IMR-90 (cell line): Measurements from ENCODE around the gene STRIP2.

Experiments used
- POLR2A ChIP-seq: IDR thresholded peaks from 2 replicates; pipeline ENCODE4 v1.6.1; 2012; ENCODE audit warnings: mild to moderate bottlenecking, low read depth, low read length
- RAD21 ChIP-seq: IDR thresholded peaks from 2 replicates; pipeline ENCODE4 v1.6.1; 2012; ENCODE audit warnings: low read length, improper control_type of control experiment
- RCOR1 ChIP-seq: IDR thresholded peaks from 2 replicates; pipeline ENCODE4 v1.6.1; 2012; ENCODE audit warnings: mild to moderate bottlenecking, low read length, improper control_type of control experiment; ENCODE audit not compliant: insufficient replicate concordance
- TF ChIP-seq, protein P1 (sequence below): conservative IDR thresholded peaks from 2 replicates; pipeline ENCODE4 v1.5.1; 2012; ENCODE audit warnings: mild to moderate bottlenecking, low read depth, low read length, improper control_type of control experiment
- TF ChIP-seq, protein P2 (sequence below): fragments of 150-350 bp; IDR thresholded peaks from 2 replicates; pipeline ENCODE4 v1.6.1; 2017; ENCODE audit warnings: mild to moderate bottlenecking, antibody characterized with exemption, low read length, low read depth

DNA sequence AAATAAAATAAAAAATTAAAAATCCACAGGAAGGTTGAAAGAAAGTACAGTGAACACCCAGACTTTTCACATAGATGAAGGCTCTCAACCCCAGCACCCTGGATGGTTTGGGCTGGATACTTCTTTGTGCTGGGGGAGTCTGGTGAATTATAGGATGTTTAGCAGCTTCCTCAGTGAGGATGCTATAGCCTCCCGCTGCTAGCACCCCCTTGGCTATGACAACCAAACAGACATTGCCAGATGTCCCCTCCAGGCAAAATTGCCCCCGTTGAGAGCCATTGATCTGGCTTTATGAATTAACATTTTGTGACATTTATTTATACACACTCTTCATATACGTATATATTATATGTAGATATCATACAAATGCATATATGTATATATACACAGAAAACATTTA lies 89.7 kb downstream of the STRIP2 start:
- TF ChIP-seq RCOR1 (no peak), POLR2A (no peak), RAD21 (no peak)
- TF ChIP-seq, protein P1, sequence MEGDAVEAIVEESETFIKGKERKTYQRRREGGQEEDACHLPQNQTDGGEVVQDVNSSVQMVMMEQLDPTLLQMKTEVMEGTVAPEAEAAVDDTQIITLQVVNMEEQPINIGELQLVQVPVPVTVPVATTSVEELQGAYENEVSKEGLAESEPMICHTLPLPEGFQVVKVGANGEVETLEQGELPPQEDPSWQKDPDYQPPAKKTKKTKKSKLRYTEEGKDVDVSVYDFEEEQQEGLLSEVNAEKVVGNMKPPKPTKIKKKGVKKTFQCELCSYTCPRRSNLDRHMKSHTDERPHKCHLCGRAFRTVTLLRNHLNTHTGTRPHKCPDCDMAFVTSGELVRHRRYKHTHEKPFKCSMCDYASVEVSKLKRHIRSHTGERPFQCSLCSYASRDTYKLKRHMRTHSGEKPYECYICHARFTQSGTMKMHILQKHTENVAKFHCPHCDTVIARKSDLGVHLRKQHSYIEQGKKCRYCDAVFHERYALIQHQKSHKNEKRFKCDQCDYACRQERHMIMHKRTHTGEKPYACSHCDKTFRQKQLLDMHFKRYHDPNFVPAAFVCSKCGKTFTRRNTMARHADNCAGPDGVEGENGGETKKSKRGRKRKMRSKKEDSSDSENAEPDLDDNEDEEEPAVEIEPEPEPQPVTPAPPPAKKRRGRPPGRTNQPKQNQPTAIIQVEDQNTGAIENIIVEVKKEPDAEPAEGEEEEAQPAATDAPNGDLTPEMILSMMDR = no peak
- TF ChIP-seq, protein P2, sequence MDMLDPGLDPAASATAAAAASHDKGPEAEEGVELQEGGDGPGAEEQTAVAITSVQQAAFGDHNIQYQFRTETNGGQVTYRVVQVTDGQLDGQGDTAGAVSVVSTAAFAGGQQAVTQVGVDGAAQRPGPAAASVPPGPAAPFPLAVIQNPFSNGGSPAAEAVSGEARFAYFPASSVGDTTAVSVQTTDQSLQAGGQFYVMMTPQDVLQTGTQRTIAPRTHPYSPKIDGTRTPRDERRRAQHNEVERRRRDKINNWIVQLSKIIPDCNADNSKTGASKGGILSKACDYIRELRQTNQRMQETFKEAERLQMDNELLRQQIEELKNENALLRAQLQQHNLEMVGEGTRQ = no peak
